Mesendoderm (in vitro differentiated cells): Measurements from ENCODE around the gene MTHFS.
"Not testable (repeated sequence)": the region's sequence is repeated elsewhere in the genome, so short reads cannot be mapped to it uniquely, and the experiment has no call there.

Experiments
- DNase-seq: peaks from one replicate; pipeline ENCODE4 v3.0.0; 2013
- H2AK5ac ChIP-seq: 2 replicates; pipeline ENCODE4 v1.6.1; 2013; ENCODE audit warnings: low read length, inconsistent platforms
- H2BK120ac ChIP-seq: 2 replicates; pipeline ENCODE4 v1.6.1; 2013; ENCODE audit warnings: low read depth, mild to moderate bottlenecking, low read length, moderate library complexity, mixed read lengths
- H2BK15ac ChIP-seq: replicated peaks from 2 replicates; pipeline ENCODE4 v1.6.1; 2013; ENCODE audit warnings: low read depth, mild to moderate bottlenecking, moderate library complexity
- H2BK5ac ChIP-seq: 2 replicates; pipeline ENCODE4 v1.6.1; 2013; ENCODE audit warnings: low read length, inconsistent platforms
- H3K18ac ChIP-seq: 2 replicates; pipeline ENCODE4 v1.6.1; 2013; ENCODE audit warnings: mild to moderate bottlenecking, low read length, mixed read lengths
- H3K23ac ChIP-seq: one replicate; pipeline ENCODE4 v1.6.1; 2013; ENCODE audit warnings: low read length
- H3K27ac ChIP-seq: 2 replicates; pipeline ENCODE4 v1.5.1; 2013; ENCODE audit warnings: low read depth, mild to moderate bottlenecking, inconsistent platforms, low read length, moderate library complexity
- H3K27me3 ChIP-seq: 2 replicates; pipeline ENCODE4 v1.6.1; 2013; ENCODE audit warnings: low read length, control low read depth, mild to moderate bottlenecking, inconsistent platforms; ENCODE audit not compliant: insufficient read depth, poor library complexity
- H3K36me3 ChIP-seq: 2 replicates; pipeline ENCODE4 v1.6.1; 2013; ENCODE audit warnings: low read length, inconsistent platforms; ENCODE audit not compliant: control insufficient read depth, insufficient read depth
- H3K4ac ChIP-seq: one replicate; pipeline ENCODE4 v1.6.1; 2013; ENCODE audit warnings: low read depth, mild to moderate bottlenecking, low read length, moderate library complexity
- H3K4me1 ChIP-seq: 2 replicates; pipeline ENCODE4 v1.6.1; 2013; ENCODE audit warnings: low read depth, low read length, inconsistent platforms; ENCODE audit not compliant: control insufficient read depth
- H3K4me2 ChIP-seq: 2 replicates; pipeline ENCODE4 v1.6.1; 2013; ENCODE audit warnings: low read length
- H3K4me3 ChIP-seq: 2 replicates; pipeline ENCODE4 v1.5.1; 2013; ENCODE audit warnings: mild to moderate bottlenecking, low read length
- H3K56ac ChIP-seq: one replicate; pipeline ENCODE4 v1.6.1; 2013; ENCODE audit warnings: low read length
- H3K79me1 ChIP-seq: 2 replicates; pipeline ENCODE4 v1.6.1; 2013; ENCODE audit warnings: low read length, inconsistent platforms
- H3K79me2 ChIP-seq: 2 replicates; pipeline ENCODE4 v1.6.1; 2013; ENCODE audit warnings: mild to moderate bottlenecking, low read length; ENCODE audit not compliant: control insufficient read depth, insufficient read depth
- H3K9ac ChIP-seq: 2 replicates; pipeline ENCODE4 v1.6.1; 2013; ENCODE audit warnings: low read length, inconsistent platforms
- H4K5ac ChIP-seq: one replicate; pipeline ENCODE4 v1.6.1; 2013; ENCODE audit warnings: low read length
- H4K8ac ChIP-seq: one replicate; pipeline ENCODE4 v1.6.1; 2013; ENCODE audit warnings: low read depth, mild to moderate bottlenecking, control low read depth, low read length, moderate library complexity
- WGBS: extraction: QIAGEN DNeasy Blood & Tissue Kit; methylation state at CpG from one replicate; pipeline ENCODE4 v1.1.7; 2013; ENCODE audit warnings: low lambda C conversion rate, missing lambda C conversion rate; ENCODE audit not compliant: insufficient coverage; ENCODE audit errors: extremely low coverage; 5-methylcytosine and 5-hydroxymethylcytosine counted together

Gene MTHFS

GRCh38 chr15:79926116-79926515, 29.3 kb upstream of the MTHFS start:
- H2BK15ac ChIP-seq, H3K4me2 ChIP-seq, H3K4me3 ChIP-seq, H3K36me3 ChIP-seq, H2AK5ac ChIP-seq, DNase-seq, H4K5ac ChIP-seq, H3K23ac ChIP-seq, H2BK5ac ChIP-seq, H2BK120ac ChIP-seq, H3K27me3 ChIP-seq, H3K27ac ChIP-seq, H3K4ac ChIP-seq, H3K4me1 ChIP-seq, H3K18ac ChIP-seq, H3K79me1 ChIP-seq, H4K8ac ChIP-seq, H3K9ac ChIP-seq, H3K56ac ChIP-seq: not testable (repeated sequence)
- peaks cover 18% of the 10 kb centered on the region for H3K79me2 ChIP-seq
- no CpG with 5 or more reads among the region's 36 CpGs for WGBS

DNA sequence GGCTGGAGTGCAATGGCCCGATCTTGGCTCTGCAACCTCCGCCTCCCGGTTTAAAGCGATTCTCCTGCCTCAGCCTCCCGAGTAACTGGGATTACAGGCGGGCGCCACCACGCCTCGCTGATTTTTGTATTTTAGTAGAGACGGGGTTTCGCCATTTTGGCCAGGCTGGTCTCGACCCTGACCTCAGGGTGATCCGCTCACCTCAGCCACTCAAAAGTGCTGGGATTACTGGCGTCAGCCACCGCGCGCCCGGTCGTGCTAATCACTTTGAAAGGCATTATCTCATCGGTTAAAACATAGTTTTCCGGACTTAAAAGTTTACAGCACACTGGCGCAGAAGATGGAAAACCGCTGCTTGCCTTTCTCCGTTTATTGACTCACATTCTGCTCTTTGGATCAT, 27.6 kb upstream of the MTHFS start:
- H3K36me3 ChIP-seq = peaks cover 3% of the 10 kb centered on the region
- H3K18ac ChIP-seq = no peak overlapping the region
- H4K8ac ChIP-seq = no peak overlapping the region
- peak overlapping the region; percentile 14 for H3K27ac ChIP-seq
- no peak overlapping the region for H2BK5ac ChIP-seq
- H3K23ac ChIP-seq = no peak overlapping the region
- H3K79me1 ChIP-seq = peaks cover 8% of the 10 kb centered on the region
- H2BK15ac ChIP-seq = no peak overlapping the region
- no peak overlapping the region for H2BK120ac ChIP-seq
- no peak overlapping the region for H3K4me2 ChIP-seq
- no peak for DNase-seq
- H3K79me2 ChIP-seq = peaks cover 20% of the 10 kb centered on the region
- no CpG with 5 or more reads among the region's 24 CpGs for WGBS
- no peaks in the 10 kb centered on the region for H3K4me1 ChIP-seq
- no peak overlapping the region for H2AK5ac ChIP-seq
- peak overlapping the region; percentile 85 for H3K4ac ChIP-seq
- H3K9ac ChIP-seq = no peak overlapping the region
- no peak overlapping the region for H4K5ac ChIP-seq
- no peak overlapping the region for H3K4me3 ChIP-seq
- H3K56ac ChIP-seq = no peak overlapping the region
- no peaks in the 10 kb centered on the region for H3K27me3 ChIP-seq

DNA sequence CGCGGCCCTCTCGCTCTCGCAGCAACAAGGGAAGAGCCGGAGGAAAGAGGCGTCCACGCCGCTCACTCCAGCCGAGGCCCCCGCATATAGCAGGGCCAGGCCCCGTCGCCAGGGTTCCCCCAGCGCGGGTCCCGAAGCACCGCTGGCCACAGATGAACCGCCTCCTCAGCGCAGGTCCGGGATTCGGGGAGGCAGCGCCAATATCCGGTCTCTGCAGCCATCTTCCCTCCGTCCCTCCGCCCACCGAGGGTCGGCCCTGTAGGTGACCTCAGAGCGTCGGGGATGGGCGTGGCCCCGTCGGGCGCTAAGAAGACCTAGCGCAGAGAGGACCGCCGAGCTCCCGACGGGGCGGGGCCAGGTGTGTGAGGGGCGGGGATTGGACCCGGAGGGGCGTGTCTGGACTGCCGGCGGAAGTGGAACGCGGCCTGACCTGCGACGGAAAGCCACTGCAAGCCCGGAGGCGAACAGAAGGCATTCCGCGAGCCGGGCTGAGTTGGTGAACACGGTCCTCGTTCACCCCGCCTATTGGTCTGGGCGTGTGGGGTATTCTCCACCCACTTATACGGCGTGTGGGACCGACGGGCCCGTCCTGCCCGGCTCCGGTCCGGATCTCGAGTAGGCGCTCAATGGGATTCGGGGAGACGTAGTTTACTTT, 26.8 kb upstream of the MTHFS start:
- Histone ChIP-seq H3K56ac (peak overlapping the region; percentile 98), H3K27ac (peak overlapping the region; percentile 84), H3K4me3 (peak overlapping the region; percentile 68), H4K5ac (no peak overlapping the region), H3K79me1 (peaks cover 12% of the 10 kb centered on the region), H3K23ac (peak overlapping the region; percentile 80), H2BK120ac (no peak overlapping the region), H3K4ac (peak overlapping the region; percentile 85), H3K36me3 (peaks cover 5% of the 10 kb centered on the region), H3K79me2 (peaks cover 24% of the 10 kb centered on the region), H3K4me2 (peak overlapping the region; percentile 32), H4K8ac (no peak overlapping the region), H3K18ac (peak overlapping the region; percentile 43), H2BK15ac (no peak overlapping the region), H3K27me3 (no peaks in the 10 kb centered on the region), H2BK5ac (peak overlapping the region; percentile 85), H3K9ac (peak overlapping the region; percentile 83), H3K4me1 (no peaks in the 10 kb centered on the region), H2AK5ac (no peak overlapping the region)
- DNase-seq = peak; percentile 99
- no CpG with 5 or more reads among the region's 68 CpGs for WGBS

DNA sequence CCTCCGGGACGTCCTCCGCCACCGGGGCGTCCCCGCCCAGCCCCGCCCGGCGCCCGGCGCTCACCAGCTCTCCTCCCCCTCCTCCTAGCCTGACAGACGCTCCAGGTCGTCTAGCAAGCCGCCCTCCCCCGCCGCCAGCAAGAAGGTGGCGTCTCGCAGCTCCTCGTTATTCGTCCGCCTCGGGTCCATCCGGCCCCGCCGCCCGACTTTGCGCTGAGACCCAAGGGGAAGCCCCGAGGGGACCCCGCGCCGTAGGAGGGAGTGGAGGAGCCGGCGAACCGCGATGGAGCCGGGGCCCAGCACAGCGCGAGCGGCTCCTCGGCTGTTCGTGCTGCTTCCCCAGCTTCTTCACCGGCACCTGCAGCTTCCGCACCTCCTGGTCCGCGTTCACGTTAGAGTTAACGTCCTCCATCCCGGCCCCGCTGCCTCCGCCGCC, 26.3 kb upstream of the MTHFS start:
- H3K27ac ChIP-seq = peak overlapping the region; percentile 84
- peak overlapping the region; percentile 83 for H3K9ac ChIP-seq
- no peaks in the 10 kb centered on the region for H3K4me1 ChIP-seq
- no peak overlapping the region for H3K4me2 ChIP-seq
- H3K23ac ChIP-seq = peak overlapping the region; percentile 80
- no peak overlapping the region for H4K8ac ChIP-seq
- peak overlapping the region; percentile 68 for H3K4me3 ChIP-seq
- H3K56ac ChIP-seq = peak overlapping the region; percentile 98
- peaks cover 5% of the 10 kb centered on the region for H3K36me3 ChIP-seq
- H2BK15ac ChIP-seq = no peak overlapping the region
- DNase-seq = peak; percentile 77
- H4K5ac ChIP-seq = no peak overlapping the region
- H2AK5ac ChIP-seq = no peak overlapping the region
- peaks cover 12% of the 10 kb centered on the region for H3K79me1 ChIP-seq
- H3K79me2 ChIP-seq = peaks cover 24% of the 10 kb centered on the region
- WGBS = no CpG with 5 or more reads among the region's 51 CpGs
- H3K4ac ChIP-seq = peak overlapping the region; percentile 42
- peak overlapping the region; percentile 85 for H2BK5ac ChIP-seq
- no peak overlapping the region for H2BK120ac ChIP-seq
- H3K18ac ChIP-seq = peak overlapping the region; percentile 19
- H3K27me3 ChIP-seq = no peaks in the 10 kb centered on the region

- no peak overlapping the region for H2BK5ac ChIP-seq
- H2BK15ac ChIP-seq = no peak overlapping the region
- peak overlapping the region; percentile 83 for H3K9ac ChIP-seq
- peak overlapping the region; percentile 68 for H3K4me3 ChIP-seq
- H3K18ac ChIP-seq = peak overlapping the region; percentile 16
- H2AK5ac ChIP-seq = peak overlapping the region; percentile 55
- no peak for DNase-seq
- H4K8ac ChIP-seq = no peak overlapping the region
- no peaks in the 10 kb centered on the region for H3K27me3 ChIP-seq
- no CpG with 5 or more reads among the region's 17 CpGs for WGBS
- H4K5ac ChIP-seq = no peak overlapping the region
- peaks cover 12% of the 10 kb centered on the region for H3K79me1 ChIP-seq
- H3K4me1 ChIP-seq = no peaks in the 10 kb centered on the region
- peaks cover 5% of the 10 kb centered on the region for H3K36me3 ChIP-seq
- peak overlapping the region; percentile 98 for H3K56ac ChIP-seq
- peaks cover 24% of the 10 kb centered on the region for H3K79me2 ChIP-seq
- no peak overlapping the region for H3K23ac ChIP-seq
- H3K4me2 ChIP-seq = peak overlapping the region; percentile 95
- H3K4ac ChIP-seq = peak overlapping the region; percentile 42
- no peak overlapping the region for H2BK120ac ChIP-seq
- peak overlapping the region; percentile 84 for H3K27ac ChIP-seq
Observed at GRCh38 chr15:79922512-79923078, 25.8 kb upstream of the MTHFS start.
